Measurements from ENCODE around the gene LARGE2. TPM values are rescaled to one million over a fixed set of nuclear protein-coding genes. Genes with fewer than 3 reads are reported as not detected.

Gene LARGE2
- total and polyA plus RNA-seq, 9 of the 15 experiments (the other 6 are each of a cell fraction or from before 2014, with no cell fraction given), result 0.56 to 14.1 (median 6.6) TPM

GRCh38 chr11:45897556-45897955, 24.9 kb upstream of the LARGE2 start:
- Histone ChIP-seq H3K36me3 (ENCODE audit: control insufficient read depth, insufficient read depth, low read length) (no peaks in the 10 kb centered on the region), H3K27ac (ENCODE audit: extremely low read depth, low read depth, low read length) (no peak overlapping the region), H3K9me3 (replicated peaks; ENCODE audit: control insufficient read depth, insufficient read depth, low read depth, low read length) (no peaks in the 10 kb centered on the region), H3K4me3 (no peak overlapping the region), H3K4me1 (replicated peaks in 1 of 2; ENCODE audit: control insufficient read depth in 2 of 2, insufficient read depth in 2 of 2, low read length in 2 of 2) (peaks cover 6 to 47% of the 10 kb centered on the region in 2 experiments; a peak in 4 of 5 replicates), H4K20me1 (replicated peaks; ENCODE audit: control insufficient read depth, insufficient read depth, low read length) (0 out of 2 replicates have a peak, but pooled peaks cover 6% of the 10 kb centered on the region), H3K9me1 (ENCODE audit: control insufficient read depth, insufficient read depth, low read length) (no peaks in the 10 kb centered on the region), H3K79me2 (ENCODE audit: control insufficient read depth, insufficient read depth, low read length) (no peaks in the 10 kb centered on the region), H3K27me3 (ENCODE audit: control insufficient read depth in 2 of 2, insufficient read depth in 2 of 2, low read length in 2 of 2) (no peaks in the 10 kb centered on the region; a peak in 1 of 5 replicates), H3K9ac (ENCODE audit: insufficient read depth in 1 of 2, low read depth in 2 of 2, low read length in 2 of 2) (no peak overlapping the region), H2AFZ (ENCODE audit: low read depth, low read length) (no peak overlapping the region), H3K4me2 (ENCODE audit: insufficient read depth, low read length) (no peak overlapping the region)
- DNase-seq (ENCODE audit: extremely low read depth in 1 of 4, low spot score in 3 of 4) (no peak), FAIRE-seq (no peak), ATAC-seq (no peak)
- 28% methylated on average over 6 of the region's 6 CpGs for WGBS (ENCODE audit: insufficient coverage, low coverage, missing lambda C conversion rate)
- CTCF ChIA-PET (ENCODE audit: low intra/inter-chr PET ratio), result no interaction called here
- in situ Hi-C loops (cut with MboI) (no loop called here), intact Hi-C loops (cut with micrococcal nuclease) (no loop called here)
- POLR2A ChIA-PET, result interaction anchor here (0.5 to 2.1 kb wide), 5 partner anchors 8 to 98 kb away, joined by 3 to 5 read pairs (median 3); partner anchors contain the start of gene PEX16
- TF ChIP-seq GTF2A2 (tag; IDR thresholded peaks at IDR 0.05) (no peak), TCFL5 (CRISPR knock-in tag; conservative IDR thresholded peaks at IDR 0.05) (no peak)
- BruUV-seq (replicated peaks), result no TSS peak

- Histone ChIP-seq H3K4me3 (no peak overlapping the region), H3K4me2 (ENCODE audit: insufficient read depth, low read length) (peak overlapping the region; percentile 72; the same call in 1 of the 2 replicates), H4K20me1 (replicated peaks; ENCODE audit: control insufficient read depth, insufficient read depth, low read length) (0 out of 2 replicates have a peak, but pooled peaks cover 4% of the 10 kb centered on the region), H3K79me2 (ENCODE audit: control insufficient read depth, insufficient read depth, low read length) (no peaks in the 10 kb centered on the region), H3K36me3 (ENCODE audit: control insufficient read depth, insufficient read depth, low read length) (no peaks in the 10 kb centered on the region), H3K9ac (ENCODE audit: insufficient read depth in 1 of 2, low read depth in 2 of 2, low read length in 2 of 2) (peak overlapping the region in 1 of 2 experiments; percentile 56; a peak in 2 of 4 replicates), H3K9me3 (replicated peaks; ENCODE audit: control insufficient read depth, insufficient read depth, low read depth, low read length) (no peaks in the 10 kb centered on the region), H3K27me3 (ENCODE audit: control insufficient read depth in 2 of 2, insufficient read depth in 2 of 2, low read length in 2 of 2) (no peaks in the 10 kb centered on the region; a peak in 1 of 5 replicates), H3K27ac (ENCODE audit: extremely low read depth, low read depth, low read length) (no peak overlapping the region), H3K9me1 (ENCODE audit: control insufficient read depth, insufficient read depth, low read length) (no peaks in the 10 kb centered on the region), H3K4me1 (replicated peaks in 1 of 2; ENCODE audit: control insufficient read depth in 2 of 2, insufficient read depth in 2 of 2, low read length in 2 of 2) (peaks cover 6 to 62% of the 10 kb centered on the region in 2 experiments; a peak in 4 of 5 replicates), H2AFZ (ENCODE audit: low read depth, low read length) (no peak overlapping the region; the same call in 1 of the 2 replicates)
- ChIA-PET POLR2A (interaction anchor here (1.4 kb wide), 1 partner anchor 19 kb away, joined by 8 read pairs; the partner anchor contains the start of gene PEX16), CTCF (ENCODE audit: low intra/inter-chr PET ratio) (no interaction called here)
- in situ Hi-C loops (cut with MboI) (no loop called here), intact Hi-C loops (cut with micrococcal nuclease) (no loop called here)
- DNase-seq (ENCODE audit: extremely low read depth in 1 of 4, low spot score in 3 of 4) (no peak), ATAC-seq (no peak), FAIRE-seq (no peak)
- BruUV-seq (replicated peaks), result no TSS peak
- WGBS (ENCODE audit: insufficient coverage, low coverage, missing lambda C conversion rate), result 7% methylated on average over 3 of the region's 3 CpGs
- no peak for TF ChIP-seq ADNP (tag; IDR thresholded peaks at IDR 0.05)
- TF ChIP-seq HDAC8 (tag; IDR thresholded peaks at IDR 0.05), result no peak
- no peak for TF ChIP-seq ZNF143 (CRISPR knock-in tag; IDR thresholded peaks at IDR 0.05)
- TF ChIP-seq NR3C1 (CRISPR knock-in tag; IDR thresholded peaks at IDR 0.05), result no peak
- TF ChIP-seq POLR2AphosphoS2 (IDR thresholded peaks at IDR 0.05; ENCODE audit: low read length), result no peak
- no peak for TF ChIP-seq XRCC5 (IDR thresholded peaks at IDR 0.05; ENCODE audit: low read depth, low read length)
- TF ChIP-seq CREB1 (IDR thresholded peaks at IDR 0.05), result no peak
- TF ChIP-seq CREB1 (CRISPR knock-in tag; IDR thresholded peaks at IDR 0.05), result no peak
- no peak for TF ChIP-seq XRCC4 (IDR thresholded peaks at IDR 0.05; ENCODE audit: extremely low read depth, insufficient read depth, insufficient read length)
- TF ChIP-seq MAFK (IDR thresholded peaks at IDR 0.05; ENCODE audit: low read length), result no peak
- TF ChIP-seq ZNF121 (CRISPR knock-in tag; conservative IDR thresholded peaks at IDR 0.05), result no peak
- TF ChIP-seq CHD4 (IDR thresholded peaks at IDR 0.05; ENCODE audit: insufficient read depth, insufficient replicate concordance, low read depth, low read length, poor library complexity, severe bottlenecking), result no peak
- no peak for TF ChIP-seq ERF (CRISPR knock-in tag; IDR thresholded peaks at IDR 0.05)
- no peak for TF ChIP-seq NR2F6 (CRISPR knock-in tag; IDR thresholded peaks at IDR 0.05)
- TF ChIP-seq ZNF316 (IDR thresholded peaks at IDR 0.05), result no peak
- TF ChIP-seq PTTG1 (tag; IDR thresholded peaks at IDR 0.05; ENCODE audit: low read depth), result no peak
- no peak for TF ChIP-seq HLTF (IDR thresholded peaks at IDR 0.05)
Observed at GRCh38 chr11:45899086-45899447, 23.4 kb upstream of the LARGE2 start.

Measured in K562 (cell line).